HFF-Myc (cell line): Measurements from ENCODE around the gene PDE4B.

ENCODE experiments used
- DNase-seq: peaks from one replicate; pipeline ENCODE4 v3.0.0-alpha.2; 2011; ENCODE audit warnings: low read depth; ENCODE audit errors: extremely low read depth
- H3K4me3 ChIP-seq: replicated peaks from 2 replicates; pipeline ENCODE4 v1.5.1; 2011; ENCODE audit warnings: low read depth, mild to moderate bottlenecking, control low read depth, low read length
- CTCF ChIP-seq: IDR thresholded peaks from 2 replicates; pipeline ENCODE4 v1.5.1; 2012; ENCODE audit warnings: mild to moderate bottlenecking, low read depth, low read length, control low read depth; ENCODE audit errors: missing control alignments

PDE4B gene

GRCh38 chr1:65979136-65980044 lies 186.7 kb downstream of the PDE4B start:
- H3K4me3 ChIP-seq = no peak overlapping the region
- no peak for DNase-seq
- no peak for TF ChIP-seq CTCF

GRCh38 chr1:65980237-65980636 lies 187.5 kb downstream of the PDE4B start:
- TF ChIP-seq CTCF = no peak
- DNase-seq = no peak
- no peak overlapping the region for H3K4me3 ChIP-seq

- DNase-seq = no peak
- no peak overlapping the region for H3K4me3 ChIP-seq
- TF ChIP-seq CTCF = no peak
These were observed 190.8 kb downstream of the PDE4B start for GRCh38 chr1:65983500-65983899.

GRCh38 chr1:65985393-65986066 lies 192.8 kb downstream of the PDE4B start:
- DNase-seq = no peak
- TF ChIP-seq CTCF = no peak

GRCh38 chr1:65986146-65986545 lies 193.5 kb downstream of the PDE4B start:
- DNase-seq = no peak
- TF ChIP-seq CTCF = no peak

More at GRCh38 chr1:65985393-65986066, 192.8 kb downstream of the PDE4B start:
- no peak overlapping the region for H3K4me3 ChIP-seq

GRCh38 chr1:65990161-65990560 lies 197.5 kb downstream of the PDE4B start:
- no peak overlapping the region for H3K4me3 ChIP-seq
- TF ChIP-seq CTCF = no peak
- no peak for DNase-seq

More at GRCh38 chr1:65986146-65986545, 193.5 kb downstream of the PDE4B start:
- no peak overlapping the region for H3K4me3 ChIP-seq
